GM06990 (cell line): ENCODE data around the gene KCNMB2.
"Not testable (repeated sequence)": the region's sequence is repeated elsewhere in the genome, so short reads cannot be mapped to it uniquely, and the experiment has no call there.

Experiments
- DNase-seq: peaks from one replicate; pipeline ENCODE4 v3.0.0-alpha.2; 2011; ENCODE audit not compliant: insufficient read length; ENCODE audit errors: extremely low read depth
- H3K27me3 ChIP-seq: replicated peaks from 2 replicates; pipeline ENCODE4 v1.6.0; 2011; ENCODE audit warnings: low read length; ENCODE audit not compliant: control insufficient read depth, insufficient read depth
- H3K36me3 ChIP-seq: 2 replicates; pipeline ENCODE4 v1.5.1; 2011; ENCODE audit warnings: low read length; ENCODE audit not compliant: control insufficient read depth, insufficient read depth
- H3K4me3 ChIP-seq: replicated peaks from 2 replicates; pipeline ENCODE4 v1.5.1; 2011; ENCODE audit warnings: low read depth, mild to moderate bottlenecking, control low read depth, low read length
- CTCF ChIP-seq: IDR thresholded peaks from 2 replicates; pipeline ENCODE4 v1.5.1; 2011; ENCODE audit warnings: low read length, control low read depth, mild to moderate bottlenecking, inconsistent platforms; ENCODE audit not compliant: insufficient read depth, poor library complexity, severe bottlenecking

The KCNMB2 gene

GRCh38 chr3:178732824-178733223 lies 196.6 kb downstream of the KCNMB2 start:
- TF ChIP-seq CTCF, result no peak
- H3K36me3 ChIP-seq, result no peaks in the 10 kb centered on the region
- no peaks in the 10 kb centered on the region for H3K27me3 ChIP-seq
- H3K4me3 ChIP-seq, result no peak overlapping the region
- no peak for DNase-seq

- no peak for TF ChIP-seq CTCF
- DNase-seq, result no peak
- Histone ChIP-seq H3K27me3 (no peaks in the 10 kb centered on the region), H3K4me3 (no peak overlapping the region), H3K36me3 (no peaks in the 10 kb centered on the region)
Observed at GRCh38 chr3:178735032-178735674, 198.9 kb downstream of the KCNMB2 start.

- H3K36me3 ChIP-seq, result no peaks in the 10 kb centered on the region
- DNase-seq, result no peak
- TF ChIP-seq CTCF, result no peak
- H3K27me3 ChIP-seq, result no peaks in the 10 kb centered on the region
- H3K4me3 ChIP-seq, result no peak overlapping the region
Observed at GRCh38 chr3:178736300-178736699, 200.1 kb downstream of the KCNMB2 start.

- no peaks in the 10 kb centered on the region for H3K27me3 ChIP-seq
- no peak for TF ChIP-seq CTCF
- DNase-seq, result no peak
Observed at GRCh38 chr3:178739720-178740119, 203.5 kb downstream of the KCNMB2 start.

GRCh38 chr3:178741020-178741419 lies 204.8 kb downstream of the KCNMB2 start:
- Histone ChIP-seq H3K4me3 (no peak overlapping the region), H3K36me3 (no peaks in the 10 kb centered on the region), H3K27me3 (no peaks in the 10 kb centered on the region)
- DNase-seq, result no peak
- no peak for TF ChIP-seq CTCF

More at GRCh38 chr3:178739720-178740119, 203.5 kb downstream of the KCNMB2 start:
- no peaks in the 10 kb centered on the region for H3K36me3 ChIP-seq
- no peak overlapping the region for H3K4me3 ChIP-seq

- no peak for TF ChIP-seq CTCF
- Histone ChIP-seq H3K27me3 (no peaks in the 10 kb centered on the region), H3K4me3 (no peak overlapping the region), H3K36me3 (no peaks in the 10 kb centered on the region)
- no peak for DNase-seq
Observed at GRCh38 chr3:178743297-178743696, 207.1 kb downstream of the KCNMB2 start.

- H3K4me3 ChIP-seq, H3K36me3 ChIP-seq, H3K27me3 ChIP-seq, DNase-seq: not testable (repeated sequence)
Observed at GRCh38 chr3:178745861-178746655, 209.8 kb downstream of the KCNMB2 start.
